MM.1S (cell line): ENCODE data around the gene EFEMP1.

Source experiments
- CTCF ChIP-seq: fragments of 300-600 bp; sonication (generic); IDR thresholded peaks from 2 replicates; pipeline ENCODE4 v1.5.1; 2016; ENCODE audit warnings: antibody characterized with exemption, low read length, mixed read lengths
- EZH2 ChIP-seq: fragments of 300-600 bp; sonication (generic); optimal IDR thresholded peaks from 2 replicates; pipeline ENCODE3; 2017; ENCODE audit warnings: low read depth, mild to moderate bottlenecking, antibody characterized with exemption, low read length, mixed read lengths

GRCh38 chr2:55862246-55862645 lies 61.3 kb downstream of the EFEMP1 start:
- TF ChIP-seq EZH2 (no peak), CTCF (no peak)
